ENCODE measurements around the gene C6orf15. TPM values are rescaled to one million over a fixed set of nuclear protein-coding genes. Genes with fewer than 3 reads are reported as not detected.

The C6orf15 gene
- total RNA-seq, 4 donors from 2014 or later = not detected

DNA sequence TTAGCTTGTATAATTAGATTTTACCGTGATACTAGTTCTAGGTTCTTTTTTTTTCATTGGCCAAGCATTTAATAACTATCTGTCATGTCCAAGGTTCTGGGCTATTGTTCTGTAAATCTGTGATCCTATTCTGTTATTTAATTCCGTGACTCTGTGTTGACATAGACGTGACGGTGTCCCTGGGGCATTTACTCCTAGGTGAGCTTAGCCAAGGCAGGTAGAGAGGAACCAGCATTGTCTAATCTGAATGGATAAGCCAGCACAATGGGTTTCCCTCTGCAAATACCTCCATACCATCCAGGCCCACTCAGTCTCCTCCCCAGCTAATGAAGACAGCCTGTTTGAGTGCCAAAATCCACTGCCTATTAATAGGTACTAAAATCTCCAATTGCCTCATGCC is 16.8 kb upstream of the C6orf15 start:
- intact Hi-C loops (cut with DNase I; ENCODE audit: low total_unique reads) = no loop called here
- H3K4me1 ChIP-seq = no peaks in the 10 kb centered on the region

DNA sequence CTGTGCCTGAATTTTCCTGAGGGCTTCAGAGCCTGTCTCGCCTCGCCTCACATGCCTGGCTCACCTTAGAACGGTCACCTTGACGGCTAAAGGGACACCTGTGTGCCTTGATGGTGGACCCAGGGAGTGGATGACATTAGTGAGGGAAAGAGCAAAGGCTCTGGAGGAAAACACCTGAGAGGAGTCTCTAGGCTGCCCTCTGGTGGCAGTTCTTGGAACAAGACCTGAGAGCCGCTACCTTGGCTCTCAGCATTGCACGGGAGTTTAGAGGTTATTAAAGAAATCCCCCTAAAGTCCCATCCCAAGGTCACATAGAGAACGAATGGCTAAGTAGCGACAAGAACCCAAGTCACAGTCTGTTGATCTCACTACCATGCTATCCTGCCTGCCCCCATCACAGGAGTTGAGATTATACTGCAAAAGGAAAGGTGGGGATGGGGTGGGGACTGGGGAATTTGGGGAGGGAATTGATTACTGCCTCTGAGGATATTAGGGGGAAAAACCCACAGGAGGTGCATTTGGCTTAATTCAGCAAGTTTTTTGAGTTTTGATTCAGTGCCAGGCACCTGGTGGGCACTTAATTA is 15.8 kb upstream of the C6orf15 start:
- H3K4me3 ChIP-seq = no peak overlapping the region
- no peak overlapping the region for H3K27ac ChIP-seq
- no peak for TF ChIP-seq POLR2A (IDR thresholded peaks at IDR 0.05)
- TF ChIP-seq, protein P1, sequence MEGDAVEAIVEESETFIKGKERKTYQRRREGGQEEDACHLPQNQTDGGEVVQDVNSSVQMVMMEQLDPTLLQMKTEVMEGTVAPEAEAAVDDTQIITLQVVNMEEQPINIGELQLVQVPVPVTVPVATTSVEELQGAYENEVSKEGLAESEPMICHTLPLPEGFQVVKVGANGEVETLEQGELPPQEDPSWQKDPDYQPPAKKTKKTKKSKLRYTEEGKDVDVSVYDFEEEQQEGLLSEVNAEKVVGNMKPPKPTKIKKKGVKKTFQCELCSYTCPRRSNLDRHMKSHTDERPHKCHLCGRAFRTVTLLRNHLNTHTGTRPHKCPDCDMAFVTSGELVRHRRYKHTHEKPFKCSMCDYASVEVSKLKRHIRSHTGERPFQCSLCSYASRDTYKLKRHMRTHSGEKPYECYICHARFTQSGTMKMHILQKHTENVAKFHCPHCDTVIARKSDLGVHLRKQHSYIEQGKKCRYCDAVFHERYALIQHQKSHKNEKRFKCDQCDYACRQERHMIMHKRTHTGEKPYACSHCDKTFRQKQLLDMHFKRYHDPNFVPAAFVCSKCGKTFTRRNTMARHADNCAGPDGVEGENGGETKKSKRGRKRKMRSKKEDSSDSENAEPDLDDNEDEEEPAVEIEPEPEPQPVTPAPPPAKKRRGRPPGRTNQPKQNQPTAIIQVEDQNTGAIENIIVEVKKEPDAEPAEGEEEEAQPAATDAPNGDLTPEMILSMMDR (IDR thresholded peaks at IDR 0.05 in 4 of 5, conservative IDR thresholded peaks at IDR 0.05 in 1 of 5) = peak; percentile 36 to 92 (median 69)
- no peaks in the 10 kb centered on the region for H3K27me3 ChIP-seq
- H3K36me3 ChIP-seq = no peaks in the 10 kb centered on the region
- intact Hi-C loops (cut with DNase I; ENCODE audit: low total_unique reads) (no loop called here), in situ Hi-C loops (cut with MboI; ENCODE audit: low sequenced_read_pairs in 4 of 4) (no loop called here)
- H3K9me3 ChIP-seq = no peaks in the 10 kb centered on the region
- H3K4me1 ChIP-seq = peaks cover 0 to 2% of the 10 kb centered on the region in 2 donors
- peak in 1 of 2 donors; percentile 47 for DNase-seq
- peak; percentile 72 to 76 for ATAC-seq

More for the DNA sequence above, 16.8 kb upstream of the C6orf15 start:
- ATAC-seq (no peak), DNase-seq (no peak)
- Histone ChIP-seq H3K4me3 (no peak overlapping the region), H3K27ac (no peak overlapping the region), H3K9me3 (no peaks in the 10 kb centered on the region), H3K27me3 (no peaks in the 10 kb centered on the region), H3K36me3 (no peaks in the 10 kb centered on the region)
- in situ Hi-C loops (cut with MboI; ENCODE audit: low sequenced_read_pairs in 4 of 4) = no loop called here
- TF ChIP-seq POLR2A (IDR thresholded peaks at IDR 0.05) = no peak
- TF ChIP-seq, protein P1 (IDR thresholded peaks at IDR 0.05 in 4 of 5, conservative IDR thresholded peaks at IDR 0.05 in 1 of 5) = no peak

DNA sequence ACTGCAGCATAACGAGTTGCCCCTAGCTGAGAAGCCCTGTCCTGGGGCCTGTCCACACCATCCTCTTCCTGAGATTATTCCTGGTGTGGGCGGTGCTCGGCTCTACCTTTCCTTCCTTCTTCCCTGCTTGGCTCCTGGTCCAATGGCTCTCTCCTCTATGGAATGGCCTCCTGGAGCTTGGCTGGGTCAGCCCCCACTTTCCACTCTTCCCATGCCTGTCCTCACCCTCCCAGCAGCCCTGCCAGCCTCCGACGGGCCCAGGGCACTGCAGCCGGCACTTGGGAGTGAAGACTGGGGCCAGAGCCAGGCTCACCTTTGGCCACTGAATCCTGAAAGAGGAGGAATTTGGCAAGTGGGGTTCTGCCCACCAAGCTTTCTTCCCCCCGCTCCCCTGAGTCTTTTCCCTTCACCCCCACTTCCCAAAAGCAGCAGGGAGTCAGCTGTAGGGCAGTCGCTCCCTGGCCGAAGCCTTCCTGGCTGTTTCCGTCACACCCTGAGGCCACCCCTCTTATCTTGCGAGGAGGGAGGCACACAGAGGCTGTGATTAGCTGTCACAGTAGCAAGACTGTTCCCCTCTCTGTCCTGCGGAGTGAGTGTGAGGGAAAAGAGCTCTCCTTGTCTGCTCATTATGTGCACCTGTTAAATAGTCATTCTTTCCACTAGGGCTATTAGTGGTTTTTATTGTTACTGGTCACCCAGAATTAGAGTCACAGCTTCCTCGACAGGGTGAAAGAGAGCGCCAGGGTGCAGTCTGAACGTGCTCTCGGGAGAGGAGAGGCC is 14.2 kb upstream of the C6orf15 start:
- TF ChIP-seq, protein P1 (IDR thresholded peaks at IDR 0.05 in 4 of 5, conservative IDR thresholded peaks at IDR 0.05 in 1 of 5) = no peak
- no peak for TF ChIP-seq POLR2A (IDR thresholded peaks at IDR 0.05)
- intact Hi-C loops (cut with DNase I; ENCODE audit: low total_unique reads) = no loop called here
- Histone ChIP-seq H3K4me1 (peaks cover 0 to 4% of the 10 kb centered on the region in 2 donors), H3K27me3 (no peaks in the 10 kb centered on the region), H3K27ac (no peak overlapping the region), H3K9me3 (no peaks in the 10 kb centered on the region), H3K36me3 (no peaks in the 10 kb centered on the region), H3K4me3 (no peak overlapping the region)
- in situ Hi-C loops (cut with MboI; ENCODE audit: low sequenced_read_pairs in 4 of 4) = no loop called here
- ATAC-seq (no peak), DNase-seq (no peak)

DNA sequence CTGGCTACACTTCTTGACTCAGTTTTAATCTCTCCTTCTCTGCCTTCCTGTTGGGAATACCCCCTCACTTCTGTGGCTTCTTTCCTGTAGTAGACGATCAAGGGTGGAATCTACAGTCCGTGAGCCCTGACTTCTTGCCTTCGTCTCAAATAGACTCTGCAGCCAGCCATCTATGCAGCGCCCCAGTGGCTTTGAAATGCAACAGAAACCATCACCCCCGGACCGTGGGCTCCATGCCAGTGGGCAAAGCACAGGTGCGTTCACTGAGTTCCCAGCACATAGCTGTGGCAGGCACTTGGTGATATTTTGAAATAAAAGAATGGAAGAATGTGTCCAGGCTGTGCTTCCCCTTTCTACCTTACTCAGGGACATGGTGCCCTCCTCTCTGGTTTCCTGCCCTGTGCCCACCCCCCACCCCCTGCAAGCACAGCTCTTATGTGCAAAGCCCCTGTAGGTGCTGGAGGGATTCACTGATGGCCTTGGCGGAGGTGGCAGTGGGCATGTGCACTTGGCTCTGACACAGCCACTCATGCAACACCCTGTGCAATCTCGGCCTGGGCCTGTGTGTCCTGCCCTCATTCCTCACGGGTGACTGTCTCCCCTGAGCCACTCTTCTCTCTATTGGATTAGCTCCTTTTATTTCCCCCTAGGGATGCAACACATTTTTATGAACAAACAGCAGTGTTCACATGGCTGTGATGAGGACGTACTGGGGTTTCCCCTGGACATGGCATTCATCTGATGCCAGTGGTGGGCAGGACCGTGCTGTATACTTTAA is 13.4 kb upstream of the C6orf15 start:
- Histone ChIP-seq H3K27me3 (no peaks in the 10 kb centered on the region), H3K4me1 (peaks cover 0 to 4% of the 10 kb centered on the region in 2 donors), H3K9me3 (no peaks in the 10 kb centered on the region), H3K27ac (no peak overlapping the region), H3K36me3 (no peaks in the 10 kb centered on the region), H3K4me3 (no peak overlapping the region)
- TF ChIP-seq, protein P1 (IDR thresholded peaks at IDR 0.05 in 4 of 5, conservative IDR thresholded peaks at IDR 0.05 in 1 of 5) = no peak
- TF ChIP-seq POLR2A (IDR thresholded peaks at IDR 0.05) = no peak
- no peak for DNase-seq
- intact Hi-C loops (cut with DNase I; ENCODE audit: low total_unique reads) = no loop called here
- ATAC-seq = no peak
- in situ Hi-C loops (cut with MboI; ENCODE audit: low sequenced_read_pairs in 4 of 4) = no loop called here

All from gastrocnemius medialis (tissue), 4 donors.